Activated B cell treated with CpG ODN at 0.5 μM for 24 hours (primary cell): ENCODE measurements around the gene ASCC1. TPM values are rescaled to one million over a fixed set of nuclear protein-coding genes. Genes with fewer than 3 reads are reported as not detected.
A peak's percentile ranks its signal among the peaks of the same experiment; 100 is the strongest.

ENCODE experiments used
- ATAC-seq: fragments of 200-7000 bp; cut with Tn5 transposase; one replicate; pipeline ENCODE4 v1.10.0; 2021; ENCODE audit warnings: low read depth, mild to moderate bottlenecking, moderate library complexity
- CTCF ChIA-PET: fragments of 350-600 bp; sonication (Branson Sonifier 250); formaldehyde crosslinking; loops from one replicate; lab custom pipeline; 2021; ENCODE audit warnings: antibody characterized with exemption; lab: Charles Lee
- POLR2A ChIA-PET: fragments of 350-600 bp; sonication (Branson Sonifier 250); formaldehyde crosslinking; loops from one replicate; lab custom pipeline; 2021; ENCODE audit warnings: antibody characterized with exemption; lab: Charles Lee
- DNase-seq: peaks from one replicate; pipeline ENCODE4 v3.0.0; 2022
- H3K27ac Mint-ChIP-seq: one replicate; pipeline ENCODE4 v1.8.0; 2020; ENCODE audit warnings: mixed read lengths
- H3K27me3 Mint-ChIP-seq: one replicate; pipeline ENCODE4 v1.8.0; 2021; ENCODE audit warnings: mixed read lengths
- H3K36me3 Mint-ChIP-seq: one replicate; pipeline ENCODE4 v1.8.0; 2021; ENCODE audit warnings: low read depth, mixed read lengths
- H3K4me1 Mint-ChIP-seq: one replicate; pipeline ENCODE4 v1.8.0; 2021; ENCODE audit warnings: mixed read lengths
- H3K4me3 Mint-ChIP-seq: one replicate; pipeline ENCODE4 v1.8.0; 2020; ENCODE audit warnings: mild to moderate bottlenecking, mixed read lengths
- H3K9me3 Mint-ChIP-seq: one replicate; pipeline ENCODE4 v1.8.0; 2020; ENCODE audit warnings: mixed read lengths
- CTCF ChIP-seq: fragments of 200-600 bp; IDR thresholded peaks from one replicate; pipeline ENCODE4 v1.8.0; 2022; ENCODE audit warnings: antibody characterized with exemption, mild to moderate bottlenecking
- intact Hi-C: fragments of 100-400 bp; cut with micrococcal nuclease; formaldehyde crosslinking; loops from one replicate; pipeline ENCODE4 v1.15.1; 2024
- total RNA-seq: library from RNA; stranded (reverse); gene quantifications from 2 replicates; pipeline ENCODE4 v1.2.3, GENCODE V29; 2022

Gene ASCC1
- total RNA-seq, 1 donor from 2014 or later = 42.6 TPM

GRCh38 chr10:72081210-72081609 is 134.9 kb downstream of the ASCC1 start:
- intact Hi-C loops = no loop called here
- H3K4me3 Mint-ChIP-seq = no peak overlapping the region
- POLR2A ChIA-PET = no interaction called here

GRCh38 chr10:72080042-72080975 is 135.8 kb downstream of the ASCC1 start:
- Mint-ChIP-seq H3K9me3 (no peaks in the 10 kb centered on the region), H3K27me3 (no peaks in the 10 kb centered on the region), H3K27ac (peak overlapping the region; percentile 83), H3K4me3 (peak overlapping the region; percentile 61), H3K4me1 (peaks cover 76% of the 10 kb centered on the region), H3K36me3 (peaks cover 11% of the 10 kb centered on the region)
- DNase-seq (no peak), ATAC-seq (peak; percentile 22)
- intact Hi-C loops = no loop called here
- TF ChIP-seq CTCF = no peak
- ChIA-PET CTCF (interaction anchor here (0.6 to 4.4 kb wide), 3 partner anchors 32 to 257 kb away, joined by 3 to 19 read pairs (median 5); no protein-coding TSS in a partner anchor), POLR2A (interaction anchor here (1.2 to 2.1 kb wide), 6 partner anchors 8 to 255 kb away, joined by 4 to 20 read pairs (median 4); partner anchors contain the start of genes ANAPC16, ASCC1 and SPOCK2)

More at GRCh38 chr10:72081210-72081609, 134.9 kb downstream of the ASCC1 start:
- DNase-seq (no peak), ATAC-seq (no peak)
- peak overlapping the region; percentile 27 for H3K27ac Mint-ChIP-seq
- H3K4me1 Mint-ChIP-seq = peaks cover 73% of the 10 kb centered on the region
- H3K36me3 Mint-ChIP-seq = peaks cover 11% of the 10 kb centered on the region
- no peak for TF ChIP-seq CTCF
- CTCF ChIA-PET = no interaction called here
- H3K9me3 Mint-ChIP-seq = no peaks in the 10 kb centered on the region
- no peaks in the 10 kb centered on the region for H3K27me3 Mint-ChIP-seq

- no peaks in the 10 kb centered on the region for H3K27me3 Mint-ChIP-seq
- peak overlapping the region; percentile 83 for H3K27ac Mint-ChIP-seq
- TF ChIP-seq CTCF = no peak
- peaks cover 75% of the 10 kb centered on the region for H3K4me1 Mint-ChIP-seq
- DNase-seq = peak; percentile 36
- H3K9me3 Mint-ChIP-seq = no peaks in the 10 kb centered on the region
- H3K4me3 Mint-ChIP-seq = peak overlapping the region; percentile 61
- ChIA-PET POLR2A (interaction anchor here (1.2 to 2.1 kb wide), 6 partner anchors 9 to 256 kb away, joined by 4 to 20 read pairs (median 4); partner anchors contain the start of genes ANAPC16, ASCC1 and SPOCK2), CTCF (interaction anchor here (0.6 to 4.4 kb wide), 4 partner anchors 20 to 258 kb away, joined by 3 to 19 read pairs (median 4); no protein-coding TSS in a partner anchor)
- intact Hi-C loops = loop anchor here (1.0 kb wide), 1 partner anchor 8 kb away; no protein-coding TSS in a partner anchor
- H3K36me3 Mint-ChIP-seq = peaks cover 16% of the 10 kb centered on the region
- peak; percentile 91 for ATAC-seq
Observed at GRCh38 chr10:72079356-72079755, 136.7 kb downstream of the ASCC1 start.

- ATAC-seq (no peak), DNase-seq (no peak)
- H3K27ac Mint-ChIP-seq = peak overlapping the region; percentile 61
- H3K36me3 Mint-ChIP-seq = peaks cover 18% of the 10 kb centered on the region
- ChIA-PET POLR2A (interaction anchor here (2.6 kb wide), 1 partner anchor 11 kb away, joined by 12 read pairs; the partner anchor contains the start of gene SPOCK2), CTCF (interaction anchor here (4.4 kb wide), 1 partner anchor 29 kb away, joined by 19 read pairs; no protein-coding TSS in a partner anchor)
- no peak for TF ChIP-seq CTCF
- H3K4me3 Mint-ChIP-seq = no peak overlapping the region
- no peaks in the 10 kb centered on the region for H3K9me3 Mint-ChIP-seq
- H3K27me3 Mint-ChIP-seq = no peaks in the 10 kb centered on the region
- intact Hi-C loops = no loop called here
- H3K4me1 Mint-ChIP-seq = peaks cover 72% of the 10 kb centered on the region
Observed at GRCh38 chr10:72077275-72077990, 138.6 kb downstream of the ASCC1 start.
